ENCODE results near the gene PLD1.

DNA sequence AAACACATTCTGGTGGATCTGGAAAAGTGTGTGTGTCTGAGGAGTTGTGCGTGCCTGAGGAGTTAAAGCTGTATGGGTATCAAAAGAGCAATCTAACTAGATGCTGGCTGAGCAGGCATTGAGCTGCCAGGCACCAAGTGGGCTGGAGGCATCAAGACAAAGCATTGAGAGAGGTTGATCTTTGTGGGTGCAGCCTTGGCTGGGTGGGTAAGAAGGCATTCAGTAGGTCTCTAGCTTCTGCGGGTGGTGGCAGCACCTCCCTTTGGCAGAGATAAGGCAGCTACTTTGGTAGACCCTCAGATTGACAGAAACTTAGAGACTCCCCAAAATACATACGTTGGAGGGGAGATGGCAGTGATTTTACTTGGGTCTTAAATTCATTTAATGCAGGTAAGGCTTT lies 17.1 kb upstream of the PLD1 start:
- TF ChIP-seq, protein P1, sequence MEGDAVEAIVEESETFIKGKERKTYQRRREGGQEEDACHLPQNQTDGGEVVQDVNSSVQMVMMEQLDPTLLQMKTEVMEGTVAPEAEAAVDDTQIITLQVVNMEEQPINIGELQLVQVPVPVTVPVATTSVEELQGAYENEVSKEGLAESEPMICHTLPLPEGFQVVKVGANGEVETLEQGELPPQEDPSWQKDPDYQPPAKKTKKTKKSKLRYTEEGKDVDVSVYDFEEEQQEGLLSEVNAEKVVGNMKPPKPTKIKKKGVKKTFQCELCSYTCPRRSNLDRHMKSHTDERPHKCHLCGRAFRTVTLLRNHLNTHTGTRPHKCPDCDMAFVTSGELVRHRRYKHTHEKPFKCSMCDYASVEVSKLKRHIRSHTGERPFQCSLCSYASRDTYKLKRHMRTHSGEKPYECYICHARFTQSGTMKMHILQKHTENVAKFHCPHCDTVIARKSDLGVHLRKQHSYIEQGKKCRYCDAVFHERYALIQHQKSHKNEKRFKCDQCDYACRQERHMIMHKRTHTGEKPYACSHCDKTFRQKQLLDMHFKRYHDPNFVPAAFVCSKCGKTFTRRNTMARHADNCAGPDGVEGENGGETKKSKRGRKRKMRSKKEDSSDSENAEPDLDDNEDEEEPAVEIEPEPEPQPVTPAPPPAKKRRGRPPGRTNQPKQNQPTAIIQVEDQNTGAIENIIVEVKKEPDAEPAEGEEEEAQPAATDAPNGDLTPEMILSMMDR (IDR thresholded peaks at IDR 0.05), result no peak
- TF ChIP-seq POLR2A (IDR thresholded peaks at IDR 0.05), result no peak

All from heart left ventricle (tissue), 13 donors.